Mammary epithelial cell (primary cell): ENCODE measurements around the gene FRYL.

ENCODE experiments used
- EZH2 ChIP-seq: IDR thresholded peaks from 2 replicates; pipeline ENCODE4 v1.6.1; 2012; ENCODE audit warnings: low read length, inconsistent platforms, borderline replicate concordance
- TF ChIP-seq, protein P1 (sequence below), 2 donors: IDR thresholded peaks in 1 of 2; conservative IDR thresholded peaks in 1 of 2; 2 replicates each; pipeline ENCODE4 v1.5.1; 2011 to 2012; ENCODE audit warnings: inconsistent platforms in 2 of 2, low read length in 2 of 2, mild to moderate bottlenecking in 2 of 2, control low read depth in 1 of 2, low read depth in 1 of 2; ENCODE audit not compliant: insufficient read depth in 1 of 2; ENCODE audit errors: extremely low read depth in 1 of 2

DNA sequence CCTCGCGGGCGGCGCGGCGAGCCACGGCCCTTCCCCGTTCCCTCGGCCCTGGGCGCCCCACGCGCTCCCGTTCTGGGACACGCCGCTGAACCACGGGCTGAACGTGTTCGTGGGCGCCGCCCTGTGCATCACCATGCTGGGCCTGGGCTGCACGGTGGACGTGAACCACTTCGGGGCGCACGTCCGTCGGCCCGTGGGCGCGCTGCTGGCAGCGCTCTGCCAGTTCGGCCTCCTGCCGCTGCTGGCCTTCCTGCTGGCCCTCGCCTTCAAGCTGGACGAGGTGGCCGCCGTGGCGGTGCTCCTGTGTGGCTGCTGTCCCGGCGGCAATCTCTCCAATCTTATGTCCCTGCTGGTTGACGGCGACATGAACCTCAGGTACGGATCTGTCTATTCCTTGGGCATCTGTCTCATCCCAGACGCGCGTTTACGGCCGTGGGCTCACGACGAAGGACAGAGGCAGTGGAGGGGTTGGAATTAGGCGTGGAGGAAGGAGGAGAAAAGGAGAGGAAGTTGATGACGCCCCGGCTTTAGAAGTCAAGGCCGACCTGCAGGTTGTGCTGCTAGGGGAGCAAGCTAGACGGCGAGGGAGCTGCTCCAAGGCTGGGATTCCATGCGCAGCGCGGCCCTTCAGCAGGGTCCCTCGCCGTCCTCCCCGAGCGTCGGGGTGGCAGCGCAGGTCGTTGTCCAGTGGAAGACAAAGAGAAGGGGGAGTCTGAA lies 296.1 kb downstream of the FRYL start:
- TF ChIP-seq EZH2 = peak; percentile 94
- TF ChIP-seq, protein P1, sequence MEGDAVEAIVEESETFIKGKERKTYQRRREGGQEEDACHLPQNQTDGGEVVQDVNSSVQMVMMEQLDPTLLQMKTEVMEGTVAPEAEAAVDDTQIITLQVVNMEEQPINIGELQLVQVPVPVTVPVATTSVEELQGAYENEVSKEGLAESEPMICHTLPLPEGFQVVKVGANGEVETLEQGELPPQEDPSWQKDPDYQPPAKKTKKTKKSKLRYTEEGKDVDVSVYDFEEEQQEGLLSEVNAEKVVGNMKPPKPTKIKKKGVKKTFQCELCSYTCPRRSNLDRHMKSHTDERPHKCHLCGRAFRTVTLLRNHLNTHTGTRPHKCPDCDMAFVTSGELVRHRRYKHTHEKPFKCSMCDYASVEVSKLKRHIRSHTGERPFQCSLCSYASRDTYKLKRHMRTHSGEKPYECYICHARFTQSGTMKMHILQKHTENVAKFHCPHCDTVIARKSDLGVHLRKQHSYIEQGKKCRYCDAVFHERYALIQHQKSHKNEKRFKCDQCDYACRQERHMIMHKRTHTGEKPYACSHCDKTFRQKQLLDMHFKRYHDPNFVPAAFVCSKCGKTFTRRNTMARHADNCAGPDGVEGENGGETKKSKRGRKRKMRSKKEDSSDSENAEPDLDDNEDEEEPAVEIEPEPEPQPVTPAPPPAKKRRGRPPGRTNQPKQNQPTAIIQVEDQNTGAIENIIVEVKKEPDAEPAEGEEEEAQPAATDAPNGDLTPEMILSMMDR (conservative IDR thresholded peaks at IDR 0.05 in 1 of 2, IDR thresholded peaks at IDR 0.05 in 1 of 2; ENCODE audit: extremely low read depth in 1 of 2, insufficient read depth in 1 of 2, low read depth in 1 of 2, low read length in 2 of 2) = no peak
